ENCODE measurements around the gene NAV2.

The NAV2 gene

GRCh38 chr11:20089796-20090653, 377.4 kb downstream of the NAV2 start:
- no peak for DNase-seq (ENCODE audit: low read depth)
- H3K4me3 ChIP-seq (ENCODE audit: low read depth, low read length) = no peak overlapping the region
- TF ChIP-seq CTCF (IDR thresholded peaks at IDR 0.05; ENCODE audit: insufficient read depth, low read depth, low read length, missing control alignments) = no peak

GRCh38 chr11:20090654-20091374, 378.2 kb downstream of the NAV2 start:
- TF ChIP-seq CTCF (IDR thresholded peaks at IDR 0.05; ENCODE audit: insufficient read depth, low read depth, low read length, missing control alignments) = no peak
- H3K4me3 ChIP-seq (ENCODE audit: low read depth, low read length) = no peak overlapping the region
- DNase-seq (ENCODE audit: low read depth) = no peak

GRCh38 chr11:20093775-20094174, 381.1 kb downstream of the NAV2 start:
- no peak overlapping the region for H3K4me3 ChIP-seq (ENCODE audit: low read depth, low read length)
- DNase-seq (ENCODE audit: low read depth) = no peak
- TF ChIP-seq CTCF (IDR thresholded peaks at IDR 0.05; ENCODE audit: insufficient read depth, low read depth, low read length, missing control alignments) = no peak

- H3K4me3 ChIP-seq (ENCODE audit: low read depth, low read length) = no peak overlapping the region
- TF ChIP-seq CTCF (IDR thresholded peaks at IDR 0.05; ENCODE audit: insufficient read depth, low read depth, low read length, missing control alignments) = no peak
- no peak for DNase-seq (ENCODE audit: low read depth)
Measured at GRCh38 chr11:20095189-20095588, 382.6 kb downstream of the NAV2 start.

- H3K4me3 ChIP-seq (ENCODE audit: low read depth, low read length) = no peak overlapping the region
- no peak for TF ChIP-seq CTCF (IDR thresholded peaks at IDR 0.05; ENCODE audit: insufficient read depth, low read depth, low read length, missing control alignments)
- no peak for DNase-seq (ENCODE audit: low read depth)
Measured at GRCh38 chr11:20097319-20098221, 384.9 kb downstream of the NAV2 start.

- no peak overlapping the region for H3K4me3 ChIP-seq (ENCODE audit: low read depth, low read length)
- no peak for TF ChIP-seq CTCF (IDR thresholded peaks at IDR 0.05; ENCODE audit: insufficient read depth, low read depth, low read length, missing control alignments)
- no peak for DNase-seq (ENCODE audit: low read depth)
Measured at GRCh38 chr11:20099527-20099926, 386.9 kb downstream of the NAV2 start.
